ENCODE data around the gene ZNF783.
"Not testable (repeated sequence)": the region's sequence is repeated elsewhere in the genome, so short reads cannot be mapped to it uniquely, and the experiment has no call there.

DNA sequence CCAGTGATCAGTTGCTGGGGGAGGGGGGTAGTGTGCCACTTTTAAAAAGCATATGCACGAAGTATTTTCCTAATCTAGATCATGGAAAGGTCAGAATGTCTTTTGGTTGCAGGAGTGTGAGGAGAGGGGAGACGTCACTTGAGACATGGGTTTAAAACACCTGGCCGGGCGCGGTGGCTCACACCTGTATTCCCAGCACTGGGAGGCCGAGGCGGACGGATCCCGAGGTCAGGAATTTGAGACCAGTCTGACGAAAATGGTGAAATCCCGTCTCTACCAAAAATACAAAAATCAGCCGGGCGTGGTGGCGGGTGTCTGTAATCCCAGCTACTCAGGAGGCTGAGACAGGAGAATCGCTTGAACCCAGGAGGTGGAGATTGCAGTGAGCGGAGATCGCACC is 35.6 kb upstream of the ZNF783 start:
- TF ChIP-seq FOXM1 (IDR thresholded peaks at IDR 0.05; ENCODE audit: borderline replicate concordance); SUZ12 (IDR thresholded peaks at IDR 0.05); NFRKB (IDR thresholded peaks at IDR 0.05); TARDBP (IDR thresholded peaks at IDR 0.05); SP1 (IDR thresholded peaks at IDR 0.05): not testable (repeated sequence)

All from HEK293T (cell line).